Activated naive CD8-positive, alpha-beta T cell treated with anti-CD3 and anti-CD28 coated beads, Interleukin-2, amount 50 U/mL, for 24 hours (primary cell): ENCODE results near the gene MKKS.

Experiments
- ATAC-seq: fragments of 150-1000 bp; cut with Tn5 transposase; one replicate; pipeline ENCODE4 v1.10.0; 2021
- DNase-seq: peaks from one replicate; pipeline ENCODE4 v3.0.0; 2021
- H3K27ac Mint-ChIP-seq: one replicate; pipeline ENCODE4 v1.8.0; 2021; ENCODE audit warnings: mild to moderate bottlenecking, mixed read lengths
- H3K27me3 Mint-ChIP-seq: one replicate; pipeline ENCODE4 v1.8.0; 2021; ENCODE audit warnings: mixed read lengths
- H3K36me3 Mint-ChIP-seq: one replicate; pipeline ENCODE4 v1.8.0; 2021; ENCODE audit warnings: low read depth, mixed read lengths
- H3K4me1 Mint-ChIP-seq: one replicate; pipeline ENCODE4 v1.8.0; 2021; ENCODE audit warnings: mixed read lengths
- H3K4me3 Mint-ChIP-seq: one replicate; pipeline ENCODE4 v1.8.0; 2021; ENCODE audit warnings: mild to moderate bottlenecking, moderate library complexity, mixed read lengths
- H3K9me3 Mint-ChIP-seq: one replicate; pipeline ENCODE4 v1.8.0; 2021; ENCODE audit warnings: mixed read lengths

Gene MKKS

DNA sequence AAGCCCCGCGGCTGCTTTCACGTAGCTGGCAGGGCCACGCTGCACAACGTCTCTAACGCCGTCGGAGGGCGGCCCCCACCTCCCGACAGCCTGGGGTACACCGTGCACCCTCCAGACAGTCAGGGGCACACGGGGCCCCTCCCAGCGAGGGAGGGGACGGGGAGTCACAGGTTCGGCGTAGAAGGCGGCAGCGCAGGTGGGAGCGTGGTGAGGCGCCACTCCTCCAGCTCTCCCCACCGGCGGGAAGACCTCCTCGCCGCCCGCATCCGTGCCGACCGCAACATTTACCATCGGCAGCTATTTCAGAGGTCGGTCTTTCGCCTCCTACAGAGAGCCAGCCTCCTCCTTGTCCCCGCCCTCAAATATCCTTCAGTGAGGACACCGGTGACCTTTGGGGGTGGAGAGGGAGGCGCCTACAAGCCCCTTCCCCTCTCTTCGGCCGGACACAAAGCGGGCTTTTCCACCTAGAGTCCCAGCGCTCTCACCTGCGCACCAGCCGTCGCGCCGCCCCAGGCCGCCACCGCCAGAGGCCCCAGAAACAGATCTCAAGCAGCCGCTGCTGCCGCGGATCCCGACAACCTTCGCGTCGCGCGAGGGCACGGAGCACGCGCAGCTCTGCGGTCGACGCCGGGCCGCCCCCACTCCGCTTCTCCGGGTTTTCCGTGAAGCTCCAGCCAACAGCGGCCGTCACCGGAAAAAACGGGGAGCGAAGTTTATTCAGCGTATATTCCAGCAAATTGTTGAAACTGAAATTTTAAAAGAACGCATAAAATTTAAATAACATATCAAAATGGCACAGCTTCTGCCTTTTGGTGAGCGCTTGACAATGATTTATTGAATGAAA, at the start of gene MKKS:
Gene MKKS, minus strand, starts transcription at position 600 of the 844 bp plus-strand sequence. CDS start 20,708 bp downstream, outside the sequence.
- ATAC-seq, result peak; percentile 62
- peaks cover 8% of the 10 kb centered on the region for H3K36me3 Mint-ChIP-seq
- H3K27me3 Mint-ChIP-seq, result no peaks in the 10 kb centered on the region
- peak within 1 kb of the TSS; percentile 94 for H3K27ac Mint-ChIP-seq
- peak within 1 kb of the TSS; percentile 85 for H3K4me3 Mint-ChIP-seq
- H3K9me3 Mint-ChIP-seq, result no peaks in the 10 kb centered on the region
- DNase-seq, result peak; percentile 87
- H3K4me1 Mint-ChIP-seq, result peaks cover 70% of the 10 kb centered on the region

DNA sequence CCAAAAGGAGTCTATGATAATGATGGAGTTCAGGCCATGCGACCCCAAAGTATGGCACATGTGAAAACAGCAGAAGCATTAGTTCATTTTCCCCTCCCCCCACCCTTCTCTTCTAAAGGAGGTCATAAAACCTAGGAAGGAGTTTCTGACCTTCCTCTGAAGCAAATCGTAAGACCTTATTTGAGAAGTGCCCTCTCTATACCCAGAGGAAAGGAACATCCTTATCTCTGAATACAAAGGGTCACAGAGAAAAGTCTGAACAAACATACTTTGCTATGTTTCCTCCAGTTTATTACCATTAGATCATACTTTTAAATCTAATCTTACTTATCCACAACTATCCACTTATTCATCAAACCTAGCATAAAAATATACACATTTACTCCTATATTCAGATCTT, 49.7 kb upstream of the MKKS start:
- Mint-ChIP-seq H3K27me3 (no peaks in the 10 kb centered on the region), H3K4me1 (peaks cover 10% of the 10 kb centered on the region), H3K36me3 (no peaks in the 10 kb centered on the region), H3K27ac (no peak overlapping the region), H3K9me3 (no peaks in the 10 kb centered on the region), H3K4me3 (no peak overlapping the region)
- DNase-seq (no peak), ATAC-seq (no peak)

- Mint-ChIP-seq H3K27me3 (no peaks in the 10 kb centered on the region), H3K36me3 (no peaks in the 10 kb centered on the region), H3K27ac (no peak overlapping the region), H3K9me3 (no peaks in the 10 kb centered on the region), H3K4me1 (no peaks in the 10 kb centered on the region), H3K4me3 (no peak overlapping the region)
- DNase-seq (no peak), ATAC-seq (no peak)
These were observed 47.7 kb upstream of the MKKS start for GRCh38 chr20:10481676-10482075.

DNA sequence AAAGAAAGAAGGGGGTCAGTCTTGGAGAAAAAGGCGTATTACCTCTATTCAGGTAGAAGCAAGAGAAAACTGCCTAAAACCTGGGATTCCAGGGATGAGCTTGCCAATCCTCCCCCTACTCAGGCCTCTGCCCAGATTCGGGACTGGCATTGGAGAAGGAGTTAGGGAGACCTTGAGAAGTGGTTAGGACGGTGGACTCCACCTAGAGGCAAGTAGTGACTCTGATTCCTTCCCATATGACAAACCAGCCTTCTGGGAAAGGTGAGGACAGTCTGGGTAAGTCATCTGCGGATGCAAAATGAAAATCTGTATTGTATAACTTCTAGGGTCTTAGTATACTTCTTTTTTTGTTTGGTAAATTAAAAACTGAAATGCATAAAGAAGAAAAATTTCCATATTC, 44.9 kb upstream of the MKKS start:
- Mint-ChIP-seq H3K4me1 (peaks cover 25% of the 10 kb centered on the region), H3K36me3 (peaks cover 2% of the 10 kb centered on the region), H3K4me3 (no peak overlapping the region), H3K27ac (no peak overlapping the region), H3K27me3 (no peaks in the 10 kb centered on the region), H3K9me3 (no peaks in the 10 kb centered on the region)
- DNase-seq, result no peak
- no peak for ATAC-seq

DNA sequence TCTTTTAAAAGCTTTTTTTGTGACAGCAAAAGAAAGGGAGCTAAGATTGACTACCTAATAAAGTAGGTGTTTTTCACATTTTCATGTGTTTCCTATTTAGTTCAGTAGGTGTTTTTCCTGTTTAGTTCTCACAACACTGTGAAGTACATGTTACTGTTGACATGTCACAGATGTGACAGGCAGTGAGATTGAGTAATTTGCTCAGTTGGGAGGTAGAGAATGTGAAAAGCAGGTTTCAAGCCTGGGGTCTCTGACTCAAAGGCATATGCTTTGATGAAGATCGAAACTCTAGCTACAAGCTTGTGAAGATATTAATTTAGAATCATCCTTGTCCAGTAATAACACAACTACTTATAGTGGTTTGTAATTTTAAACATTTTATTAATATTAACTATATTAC, 44.2 kb upstream of the MKKS start:
- H3K27ac Mint-ChIP-seq, result no peak overlapping the region
- H3K36me3 Mint-ChIP-seq, result peaks cover 2% of the 10 kb centered on the region
- no peaks in the 10 kb centered on the region for H3K27me3 Mint-ChIP-seq
- no peak for ATAC-seq
- peaks cover 25% of the 10 kb centered on the region for H3K4me1 Mint-ChIP-seq
- no peak overlapping the region for H3K4me3 Mint-ChIP-seq
- no peak for DNase-seq
- no peaks in the 10 kb centered on the region for H3K9me3 Mint-ChIP-seq

DNA sequence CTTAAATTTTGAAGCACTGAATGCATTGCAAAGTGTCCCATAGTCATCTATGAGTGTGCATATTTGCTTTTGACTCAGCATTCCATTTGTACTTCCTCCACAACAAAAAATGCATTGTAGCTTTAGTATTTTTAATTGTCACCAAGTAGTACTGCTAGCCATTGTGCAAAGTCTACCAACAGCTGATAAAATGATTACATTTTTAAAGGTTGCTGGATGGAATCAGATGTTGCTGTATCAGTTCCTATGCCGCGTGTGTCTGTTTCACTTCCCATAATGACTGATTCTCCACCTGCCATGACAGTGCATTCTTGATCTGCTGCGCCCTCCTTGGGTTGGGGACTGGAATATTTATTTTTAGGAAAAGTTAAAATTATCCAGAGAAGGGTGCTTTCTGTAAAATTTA, 42.3 kb upstream of the MKKS start:
- H3K4me3 Mint-ChIP-seq, result no peak overlapping the region
- no peak for ATAC-seq
- peaks cover 5% of the 10 kb centered on the region for H3K36me3 Mint-ChIP-seq
- peaks cover 25% of the 10 kb centered on the region for H3K4me1 Mint-ChIP-seq
- DNase-seq, result no peak
- no peak overlapping the region for H3K27ac Mint-ChIP-seq
- no peaks in the 10 kb centered on the region for H3K9me3 Mint-ChIP-seq
- H3K27me3 Mint-ChIP-seq, result no peaks in the 10 kb centered on the region

DNA sequence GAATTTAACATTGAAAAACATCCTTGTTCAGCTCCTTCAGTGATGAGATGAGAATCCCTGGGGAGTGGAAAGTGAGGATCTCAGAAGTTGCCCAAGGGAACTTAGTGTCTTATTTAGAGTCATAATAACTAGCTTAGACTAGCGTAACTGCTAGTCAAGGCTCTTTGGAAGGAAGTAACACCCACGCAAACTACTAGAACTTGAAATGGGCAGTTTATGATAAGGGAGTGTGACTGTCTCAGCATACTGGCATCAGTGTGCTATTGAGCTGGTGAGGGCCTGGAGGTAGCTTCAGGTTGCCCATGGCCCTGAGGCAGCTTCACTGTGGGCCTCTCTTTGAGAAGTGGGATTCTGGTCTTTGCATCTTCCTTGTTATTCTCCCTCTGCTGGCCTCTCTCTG, 41.2 kb upstream of the MKKS start:
- no peaks in the 10 kb centered on the region for H3K27me3 Mint-ChIP-seq
- DNase-seq (no peak), ATAC-seq (no peak)
- H3K9me3 Mint-ChIP-seq, result no peaks in the 10 kb centered on the region
- H3K4me3 Mint-ChIP-seq, result no peak overlapping the region
- peaks cover 5% of the 10 kb centered on the region for H3K36me3 Mint-ChIP-seq
- peaks cover 25% of the 10 kb centered on the region for H3K4me1 Mint-ChIP-seq
- H3K27ac Mint-ChIP-seq, result no peak overlapping the region

DNA sequence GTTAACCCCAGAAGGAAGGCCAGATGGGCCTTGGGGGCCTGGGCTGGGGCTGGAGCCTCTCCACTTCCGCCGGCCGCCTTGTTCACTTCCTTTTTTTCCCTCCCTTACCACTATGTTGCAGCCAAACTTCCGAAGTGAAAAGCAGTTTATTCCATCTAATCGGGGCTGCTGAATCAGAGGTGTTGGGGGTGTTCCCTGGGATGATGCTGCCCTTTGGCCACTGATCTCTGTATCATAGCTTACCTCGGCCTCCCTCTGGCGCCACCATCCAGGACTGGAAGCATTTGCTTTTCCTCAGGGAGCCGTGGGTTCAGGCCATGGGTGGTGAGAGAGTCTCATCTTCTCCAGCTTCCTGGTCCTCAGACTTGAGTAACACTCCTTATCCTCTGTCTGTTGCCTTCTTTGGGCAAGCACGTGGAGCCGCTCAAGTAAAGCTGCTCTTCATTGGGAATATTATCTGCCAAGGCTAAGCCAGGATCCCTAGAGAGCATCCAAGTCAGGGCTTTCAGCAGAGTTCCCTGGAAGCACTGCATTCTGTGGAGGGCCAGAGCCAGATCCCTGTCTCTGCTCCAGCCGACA, 40.7 kb upstream of the MKKS start:
- Mint-ChIP-seq H3K4me3 (no peak overlapping the region), H3K9me3 (no peaks in the 10 kb centered on the region), H3K27ac (no peak overlapping the region), H3K4me1 (peaks cover 28% of the 10 kb centered on the region), H3K27me3 (no peaks in the 10 kb centered on the region), H3K36me3 (peaks cover 7% of the 10 kb centered on the region)
- no peak for ATAC-seq
- no peak for DNase-seq

GRCh38 chr20:10472871-10473270, 38.8 kb upstream of the MKKS start:
- no peak for ATAC-seq
- no peak overlapping the region for H3K4me3 Mint-ChIP-seq

GRCh38 chr20:10470276-10470675, 36.3 kb upstream of the MKKS start:
- H3K4me3 Mint-ChIP-seq, result no peak overlapping the region
- H3K36me3 Mint-ChIP-seq, result peaks cover 6% of the 10 kb centered on the region
- H3K27me3 Mint-ChIP-seq, result no peaks in the 10 kb centered on the region
- H3K4me1 Mint-ChIP-seq, result peaks cover 24% of the 10 kb centered on the region
- no peak for DNase-seq
- no peaks in the 10 kb centered on the region for H3K9me3 Mint-ChIP-seq
- ATAC-seq, result no peak
- H3K27ac Mint-ChIP-seq, result no peak overlapping the region

More at GRCh38 chr20:10472871-10473270, 38.8 kb upstream of the MKKS start:
- Mint-ChIP-seq H3K9me3 (no peaks in the 10 kb centered on the region), H3K27ac (no peak overlapping the region), H3K27me3 (no peaks in the 10 kb centered on the region), H3K4me1 (peaks cover 38% of the 10 kb centered on the region), H3K36me3 (peaks cover 7% of the 10 kb centered on the region)
- DNase-seq, result no peak

DNA sequence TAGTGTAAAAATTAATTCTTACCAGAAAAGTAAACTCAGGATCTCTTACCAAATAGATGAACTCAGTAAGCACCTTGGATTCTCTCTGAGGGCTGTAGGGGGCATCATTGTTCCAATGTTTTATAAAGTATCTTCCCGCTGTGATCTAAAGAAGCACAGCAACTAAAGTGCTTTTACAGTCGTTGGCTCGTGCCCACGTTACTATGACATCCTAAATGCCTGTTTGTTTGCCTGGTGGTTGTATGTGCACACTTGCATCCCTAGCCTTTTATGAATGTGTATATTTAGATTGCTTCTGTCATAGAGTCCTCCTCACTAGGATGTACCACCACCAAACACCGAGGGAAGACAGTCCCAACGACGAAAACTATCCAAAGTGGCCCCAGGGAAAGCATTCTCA, 35.6 kb upstream of the MKKS start:
- no peak overlapping the region for H3K4me3 Mint-ChIP-seq
- H3K4me1 Mint-ChIP-seq, result peaks cover 18% of the 10 kb centered on the region
- H3K27me3 Mint-ChIP-seq, result no peaks in the 10 kb centered on the region
- H3K9me3 Mint-ChIP-seq, result no peaks in the 10 kb centered on the region
- ATAC-seq (no peak), DNase-seq (no peak)
- H3K27ac Mint-ChIP-seq, result no peak overlapping the region
- H3K36me3 Mint-ChIP-seq, result peaks cover 6% of the 10 kb centered on the region

GRCh38 chr20:10469056-10469455, 35.0 kb upstream of the MKKS start:
- H3K4me1 Mint-ChIP-seq, result peaks cover 13% of the 10 kb centered on the region
- no peak overlapping the region for H3K4me3 Mint-ChIP-seq
- H3K27me3 Mint-ChIP-seq, result no peaks in the 10 kb centered on the region
- no peaks in the 10 kb centered on the region for H3K9me3 Mint-ChIP-seq
- H3K27ac Mint-ChIP-seq, result no peak overlapping the region
- ATAC-seq, result no peak
- no peak for DNase-seq
- peaks cover 6% of the 10 kb centered on the region for H3K36me3 Mint-ChIP-seq

DNA sequence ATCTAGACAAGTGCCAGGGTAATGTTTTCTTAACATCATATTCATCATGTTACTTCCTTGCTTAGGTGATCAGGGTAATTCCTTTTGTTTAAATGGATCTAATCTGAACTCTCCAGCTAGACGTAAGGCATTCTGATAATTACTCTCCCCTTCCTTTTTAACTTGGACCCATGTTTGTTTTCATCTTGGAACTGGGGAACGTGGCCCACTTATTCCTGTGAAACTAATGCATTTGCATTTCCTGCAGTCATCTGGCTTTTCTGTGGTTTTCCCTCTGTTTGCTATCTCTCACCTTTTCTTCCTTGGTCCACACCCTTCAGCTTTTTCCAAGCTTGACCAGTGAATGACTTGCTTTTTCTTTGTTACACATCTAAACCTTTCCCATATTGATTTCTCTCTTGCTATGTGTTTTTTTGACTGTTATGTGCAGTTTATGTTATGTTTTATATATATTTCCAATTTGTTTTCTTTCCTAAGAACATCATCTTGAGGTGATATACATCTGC, 34.4 kb upstream of the MKKS start:
- H3K4me3 Mint-ChIP-seq, result no peak overlapping the region
- H3K27ac Mint-ChIP-seq, result no peak overlapping the region
- H3K4me1 Mint-ChIP-seq, result peaks cover 12% of the 10 kb centered on the region
- DNase-seq, result no peak
- H3K36me3 Mint-ChIP-seq, result peaks cover 11% of the 10 kb centered on the region
- no peaks in the 10 kb centered on the region for H3K9me3 Mint-ChIP-seq
- ATAC-seq, result no peak
- H3K27me3 Mint-ChIP-seq, result no peaks in the 10 kb centered on the region

GRCh38 chr20:10467681-10468339, 33.8 kb upstream of the MKKS start:
- H3K36me3 Mint-ChIP-seq, result peaks cover 11% of the 10 kb centered on the region
- H3K4me1 Mint-ChIP-seq, result peaks cover 12% of the 10 kb centered on the region
- no peak overlapping the region for H3K27ac Mint-ChIP-seq
- no peaks in the 10 kb centered on the region for H3K9me3 Mint-ChIP-seq
- ATAC-seq (no peak), DNase-seq (no peak)
- H3K4me3 Mint-ChIP-seq, result no peak overlapping the region
- H3K27me3 Mint-ChIP-seq, result no peaks in the 10 kb centered on the region

DNA sequence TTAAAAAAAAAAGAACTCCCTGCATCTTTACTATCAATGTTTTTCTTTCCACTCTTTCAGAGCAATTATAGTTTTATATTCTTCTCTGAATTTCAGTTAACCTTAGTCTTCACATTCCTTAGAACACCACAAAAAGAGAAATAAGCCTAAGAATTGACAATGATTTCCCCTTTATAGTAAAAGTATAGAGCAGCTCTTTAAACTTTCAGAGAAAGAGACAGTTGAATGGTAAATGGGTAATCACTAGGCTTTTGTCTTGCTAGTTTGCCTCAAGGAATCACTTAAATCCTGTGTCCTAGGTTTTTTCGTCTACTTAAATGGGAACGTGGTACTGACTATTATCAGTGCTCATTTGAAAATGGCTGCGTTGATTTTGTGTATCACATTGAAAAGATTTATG, 32.8 kb upstream of the MKKS start:
- Mint-ChIP-seq H3K9me3 (no peaks in the 10 kb centered on the region), H3K36me3 (peaks cover 14% of the 10 kb centered on the region), H3K27ac (no peak overlapping the region), H3K4me1 (peaks cover 12% of the 10 kb centered on the region), H3K4me3 (no peak overlapping the region), H3K27me3 (no peaks in the 10 kb centered on the region)
- ATAC-seq (no peak), DNase-seq (no peak)
